Activated CD8-positive, alpha-beta memory T cell treated with anti-CD3 and anti-CD28 coated beads, Interleukin-2, amount 50 U/mL, for 24 hours (primary cell): Measurements from ENCODE around the gene R3HDM1.
A peak's percentile ranks its signal among the peaks of the same experiment; 100 is the strongest.
"Not testable (repeated sequence)": the region's sequence is repeated elsewhere in the genome, so short reads cannot be mapped to it uniquely, and the experiment has no call there.

Experiments
- DNase-seq: peaks from one replicate; pipeline ENCODE4 v3.0.0-alpha.2; 2020; ENCODE audit errors: extremely low read depth

R3HDM1 gene

DNA sequence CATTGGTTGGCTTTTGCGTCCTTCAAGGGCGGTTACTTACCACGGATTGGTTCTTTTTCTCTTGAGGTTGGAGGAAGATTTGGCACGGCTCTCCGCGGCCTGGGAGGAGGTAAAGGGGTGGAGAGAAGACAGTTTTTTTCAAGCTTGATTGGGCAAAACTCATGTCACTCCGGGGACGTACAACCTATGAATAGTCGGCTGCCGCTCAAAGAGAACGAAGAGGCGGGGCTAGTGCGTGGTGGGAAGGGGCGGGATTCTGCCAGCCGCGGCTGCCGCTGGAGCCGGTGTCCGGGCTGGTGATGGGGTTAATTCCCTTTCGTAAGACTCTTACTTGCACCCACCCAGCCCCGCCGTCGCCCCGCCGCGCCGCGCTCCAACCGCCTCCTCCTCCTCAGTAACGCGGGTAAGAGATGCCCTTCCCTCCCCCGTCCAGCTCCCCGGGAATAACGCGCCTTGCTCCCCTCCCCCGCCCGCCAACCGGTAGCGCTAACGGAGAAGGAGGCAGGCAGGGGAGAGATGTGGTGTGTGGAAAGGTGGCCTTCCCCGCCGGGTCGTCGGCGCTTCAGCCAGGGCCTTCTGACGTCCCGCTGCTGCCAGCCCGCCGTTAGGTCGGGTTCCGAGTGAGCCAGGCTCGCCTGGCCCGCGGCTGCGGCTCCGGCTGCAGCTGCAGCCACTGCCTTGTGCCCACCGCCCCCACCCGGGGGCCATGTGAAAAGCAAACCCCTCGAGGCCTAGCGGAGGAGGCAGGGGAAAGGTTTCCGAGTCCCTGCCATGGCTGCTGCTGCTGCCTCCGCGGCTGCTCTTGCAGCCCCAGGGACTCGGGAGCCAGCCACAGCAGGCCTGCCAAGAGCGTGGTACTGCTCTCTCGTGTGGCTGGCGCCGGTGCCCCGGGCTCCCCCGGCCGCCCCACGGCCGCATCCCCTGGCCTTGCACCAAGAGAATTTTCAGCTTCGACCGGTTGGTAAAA, at the start of gene R3HDM1:
Gene R3HDM1 (plus strand): TSS at position 254 of the 967 bp plus-strand sequence. CDS start 73,362 bp downstream, outside the sequence.
- peak; percentile 93 for DNase-seq

DNA sequence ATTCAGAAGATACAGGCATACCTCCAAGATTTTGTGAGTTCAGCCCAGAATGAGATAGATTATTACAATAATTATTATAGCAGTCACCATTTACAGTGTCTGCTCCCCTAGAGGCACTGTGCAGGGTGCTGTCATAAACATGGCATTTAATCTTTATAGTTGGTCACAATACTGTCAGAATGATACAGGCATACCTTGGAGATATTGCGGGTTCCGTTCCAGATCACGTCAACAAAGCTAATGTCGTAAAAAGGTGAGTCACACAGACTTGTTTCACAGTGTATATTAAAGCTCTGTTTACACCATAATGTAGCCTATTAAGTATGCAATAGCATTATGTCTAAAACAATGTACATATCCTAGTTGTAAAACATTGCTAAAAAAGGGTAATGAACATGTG, 45.8 kb upstream of the R3HDM1 start:
- DNase-seq: no peak

DNA sequence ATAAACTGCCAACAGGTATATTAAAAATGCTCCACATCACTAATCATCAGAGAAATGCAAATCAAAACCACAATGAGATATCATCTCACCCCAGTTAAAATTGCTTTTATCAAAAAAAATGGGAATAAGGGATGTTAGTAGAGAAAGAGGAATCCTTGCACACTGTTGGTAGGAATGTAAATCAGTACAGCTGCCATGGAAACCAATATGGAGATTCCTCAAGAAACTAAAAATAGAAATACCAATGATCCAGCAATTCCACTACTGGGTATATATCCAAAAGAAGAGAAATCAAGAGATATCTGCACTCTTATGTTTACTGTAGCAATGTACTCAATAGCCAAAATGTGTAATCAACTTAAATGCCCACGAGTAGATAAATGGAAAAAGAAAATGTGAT, 40.9 kb upstream of the R3HDM1 start:
- DNase-seq: no peak

DNA sequence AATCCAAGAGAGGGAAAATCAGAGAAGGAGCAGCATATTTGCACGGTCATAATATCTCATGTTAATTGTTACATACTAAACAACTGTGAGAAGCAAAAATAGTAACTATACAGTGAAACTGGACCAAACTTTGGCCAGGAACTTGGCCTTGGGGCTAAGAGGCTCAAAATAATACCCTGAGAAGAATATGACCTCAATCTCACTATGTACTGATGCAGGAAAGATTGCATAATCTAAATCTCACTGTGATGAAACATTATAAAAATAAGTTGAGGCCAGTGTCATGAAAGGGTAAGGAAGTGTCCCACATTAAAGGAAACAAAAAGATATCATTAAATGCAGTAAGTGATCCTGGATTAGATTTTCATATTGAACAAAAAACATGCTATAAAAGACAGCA, 36.8 kb upstream of the R3HDM1 start:
- DNase-seq: no peak

DNA sequence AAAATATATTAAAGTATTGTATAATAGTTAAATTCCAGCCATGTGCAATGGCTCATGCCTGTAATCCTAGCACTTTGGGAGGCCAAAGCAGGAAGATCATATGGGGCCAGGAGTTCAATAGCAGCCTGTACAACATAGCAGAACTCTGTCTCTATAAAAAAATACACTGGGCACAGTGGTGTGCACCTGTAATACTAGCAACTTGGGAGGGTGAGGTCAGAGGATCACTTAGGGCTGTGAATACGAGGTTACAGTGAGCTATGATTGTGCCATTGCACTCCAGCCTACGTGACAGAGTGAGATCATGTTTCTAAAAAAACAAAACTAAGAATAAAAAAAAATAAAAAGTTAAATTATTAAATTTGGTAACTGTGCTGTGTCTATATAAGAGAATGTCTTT, 36.4 kb upstream of the R3HDM1 start:
- no peak for DNase-seq

DNA sequence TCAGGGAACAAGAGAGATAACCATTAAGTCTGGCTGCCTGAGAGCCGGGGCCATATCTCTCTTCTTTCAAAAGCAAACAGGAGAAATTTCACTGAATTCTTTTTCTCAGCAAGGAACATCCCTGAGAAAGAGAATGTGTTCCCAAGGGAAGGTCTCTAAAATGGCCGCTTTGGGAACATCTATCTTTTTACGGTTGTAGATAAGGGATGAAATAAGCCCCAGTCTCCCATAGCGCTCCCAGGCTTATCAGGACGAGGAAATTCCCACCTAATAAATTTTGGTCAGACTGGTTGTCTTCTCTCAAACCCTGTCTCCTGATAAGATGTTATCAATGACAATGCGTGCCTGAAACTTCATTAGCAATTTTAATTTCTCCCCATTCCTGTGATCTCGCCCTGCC, 32.7 kb upstream of the R3HDM1 start:
- not testable (repeated sequence) for DNase-seq

DNA sequence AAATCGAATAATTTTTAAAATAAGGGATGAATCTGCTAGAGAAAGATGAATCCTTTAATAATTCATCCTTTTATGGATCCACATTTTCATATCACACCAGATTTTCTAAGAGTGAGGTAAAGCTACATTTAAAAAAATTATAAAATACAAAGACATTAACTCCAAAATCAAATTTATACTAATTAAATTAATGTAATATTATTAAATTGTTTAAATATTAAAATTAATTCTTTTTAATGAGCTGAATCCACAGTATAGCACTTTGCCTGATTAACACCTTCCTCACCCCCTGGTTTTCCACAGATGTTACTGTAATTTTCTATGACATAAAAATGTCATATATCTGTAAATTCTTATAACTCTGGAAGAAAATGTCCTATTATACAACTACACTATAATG, 26.5 kb upstream of the R3HDM1 start:
- DNase-seq: no peak

DNA sequence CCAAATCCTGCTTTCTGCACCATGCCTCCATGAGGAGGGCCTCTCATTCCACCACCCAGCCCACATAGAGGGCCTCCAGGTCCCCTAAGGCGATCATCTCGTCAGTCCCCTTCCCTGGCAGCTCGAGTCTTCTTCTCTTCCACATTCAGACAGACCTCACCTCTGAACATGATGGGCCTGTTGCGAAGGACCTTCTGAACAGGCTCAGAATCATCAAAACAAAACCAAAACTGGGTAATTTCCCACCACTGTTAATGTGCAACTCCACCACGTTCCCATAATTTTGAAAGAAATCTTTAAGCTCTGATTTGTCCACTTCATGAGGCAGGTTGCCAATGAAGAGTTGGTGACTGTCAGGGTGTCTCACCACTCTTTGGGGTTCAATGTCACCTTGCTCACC, 20.7 kb upstream of the R3HDM1 start:
- DNase-seq: no peak

DNA sequence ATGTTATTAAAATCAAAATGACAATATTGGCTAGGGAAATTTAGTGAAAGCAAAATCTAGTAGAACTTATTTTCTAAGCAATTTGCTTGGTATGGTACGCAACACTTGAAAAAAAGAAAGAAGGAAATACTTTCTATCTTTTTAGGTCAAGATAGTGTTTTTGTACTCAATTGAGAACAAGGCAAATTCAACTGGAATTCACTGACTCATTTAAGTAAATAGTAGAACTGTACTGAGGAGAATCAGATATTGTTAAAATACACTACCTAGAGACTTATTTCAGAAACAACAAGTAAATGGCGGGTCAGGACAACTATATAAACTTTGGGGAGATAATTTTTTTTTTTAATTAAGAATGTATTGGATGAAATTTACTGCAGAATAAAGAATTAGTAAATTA, 19.2 kb upstream of the R3HDM1 start:
- DNase-seq: no peak

DNA sequence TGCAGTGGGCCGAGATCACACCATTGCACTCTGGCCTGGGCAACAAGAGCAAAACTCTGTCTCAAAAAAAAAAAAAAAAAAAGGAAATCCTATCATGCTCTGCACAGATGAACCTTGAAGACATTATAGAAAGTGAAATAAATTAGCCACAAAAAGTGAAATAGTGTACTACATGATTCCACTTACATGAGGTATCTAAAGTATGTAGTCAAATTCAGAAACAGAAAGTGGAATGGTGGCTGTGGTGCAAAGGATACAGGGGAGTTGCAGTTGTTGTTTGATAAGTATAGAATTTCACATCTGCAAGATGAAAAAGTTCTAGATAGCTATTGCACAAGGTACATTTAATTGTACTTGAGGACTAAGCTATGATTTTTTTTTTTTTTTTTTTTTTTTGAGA, 5.5 kb upstream of the R3HDM1 start:
- no peak for DNase-seq

DNA sequence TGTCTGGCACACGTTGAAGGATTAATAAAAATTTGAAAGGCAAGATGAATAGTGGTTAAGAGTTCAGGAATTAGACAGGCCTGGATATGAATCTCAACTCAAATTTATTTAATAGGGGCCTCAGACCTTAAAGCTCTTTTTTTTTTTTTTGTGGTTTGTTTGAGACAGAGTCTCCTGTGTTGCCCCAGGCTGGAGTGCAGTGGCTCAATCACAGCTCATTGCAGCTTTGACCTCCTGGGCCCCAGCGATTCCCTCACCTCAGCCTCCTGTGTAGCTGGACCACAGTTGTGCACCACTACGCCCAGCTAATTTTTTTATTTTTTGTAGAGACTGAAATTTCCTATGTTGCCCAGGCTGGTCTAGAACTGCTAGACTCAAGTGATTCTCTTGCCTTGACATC, 3.3 kb upstream of the R3HDM1 start:
- no peak for DNase-seq

DNA sequence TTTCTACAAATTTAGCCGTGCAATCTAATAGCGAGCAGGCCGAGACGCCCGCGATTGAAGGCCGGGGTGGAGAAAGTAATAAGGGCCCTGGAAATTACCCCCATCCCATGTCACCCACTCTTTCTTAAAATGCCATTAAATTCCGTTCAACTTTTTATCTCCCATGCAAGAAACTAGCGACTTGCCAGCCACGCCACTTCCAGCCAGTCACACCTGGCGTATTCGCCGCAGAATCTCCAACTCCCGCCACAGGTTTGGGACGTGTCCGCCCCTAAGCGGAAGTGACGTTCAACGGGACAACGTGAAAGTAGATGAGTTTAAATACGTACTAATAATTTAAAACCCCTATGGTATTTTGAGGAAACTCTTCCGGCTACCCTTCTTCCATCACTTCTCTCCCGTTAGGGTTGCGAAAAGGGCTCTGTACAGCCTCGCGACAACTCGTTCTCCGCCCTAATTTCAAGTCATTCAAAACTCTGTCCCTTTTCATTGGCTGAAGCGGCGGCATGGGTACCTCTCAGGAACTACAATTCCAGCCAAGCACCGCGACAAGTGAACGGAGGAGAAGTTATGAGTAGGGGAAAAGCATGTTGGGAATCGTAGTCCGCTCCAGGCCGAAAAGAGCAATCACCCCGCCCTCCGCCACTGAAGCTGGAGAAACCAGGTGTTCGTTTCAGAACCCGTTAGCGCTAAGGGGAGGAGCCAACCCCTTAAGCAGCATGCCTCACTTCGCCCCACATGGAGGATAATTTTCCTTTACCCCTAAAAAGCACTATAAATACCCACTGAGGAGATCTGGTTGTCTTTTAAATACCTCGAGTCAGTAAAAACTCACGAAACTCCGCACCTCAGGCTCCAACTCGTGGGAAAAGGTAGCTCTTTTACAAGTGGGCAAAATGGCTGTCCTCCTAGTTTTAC, 712 bp upstream of the R3HDM1 start, which contains the start of gene ZRANB3:
Gene ZRANB3 (minus strand): TSS at position 906 of the 918 bp plus-strand sequence.
- peak; percentile 91 for DNase-seq

DNA sequence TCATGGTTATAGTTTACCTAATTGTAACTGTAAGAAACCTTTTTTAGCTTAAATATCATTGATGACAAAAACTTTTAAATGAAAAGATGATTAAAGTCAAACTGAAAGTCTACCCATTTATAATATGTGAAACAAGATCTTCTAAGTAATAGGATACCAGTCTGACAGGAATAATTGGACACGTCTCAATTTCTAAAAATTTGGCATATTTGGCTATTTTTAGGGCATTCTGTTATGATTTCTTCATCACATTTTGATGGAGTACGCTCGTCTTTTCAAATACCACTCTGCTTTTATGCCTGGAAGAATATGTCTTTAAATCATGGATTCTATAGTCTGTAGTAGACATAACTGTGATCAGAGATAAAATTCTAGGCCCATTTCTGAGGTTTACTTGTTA, 1.3 kb downstream of the R3HDM1 start:
- DNase-seq: no peak

DNA sequence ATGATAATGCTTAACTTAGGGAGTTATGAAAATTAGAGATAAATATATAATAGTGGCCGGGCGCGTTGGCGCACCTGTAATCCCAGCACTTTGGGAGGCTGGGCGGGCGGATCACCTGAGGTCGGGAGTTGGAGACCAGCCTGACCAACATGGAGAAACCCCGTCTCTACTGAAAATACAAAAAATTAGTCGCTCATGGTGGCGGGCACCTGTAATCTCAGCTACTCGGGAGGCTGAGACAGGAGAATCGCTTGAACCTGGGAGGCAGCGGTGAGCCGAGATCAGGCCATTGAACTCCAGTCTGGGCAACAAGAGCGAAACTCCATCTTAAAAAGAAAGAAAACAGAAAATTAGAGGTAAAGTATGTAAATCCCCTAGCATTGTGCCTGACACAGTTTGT, 2.3 kb downstream of the R3HDM1 start:
- not testable (repeated sequence) for DNase-seq

DNA sequence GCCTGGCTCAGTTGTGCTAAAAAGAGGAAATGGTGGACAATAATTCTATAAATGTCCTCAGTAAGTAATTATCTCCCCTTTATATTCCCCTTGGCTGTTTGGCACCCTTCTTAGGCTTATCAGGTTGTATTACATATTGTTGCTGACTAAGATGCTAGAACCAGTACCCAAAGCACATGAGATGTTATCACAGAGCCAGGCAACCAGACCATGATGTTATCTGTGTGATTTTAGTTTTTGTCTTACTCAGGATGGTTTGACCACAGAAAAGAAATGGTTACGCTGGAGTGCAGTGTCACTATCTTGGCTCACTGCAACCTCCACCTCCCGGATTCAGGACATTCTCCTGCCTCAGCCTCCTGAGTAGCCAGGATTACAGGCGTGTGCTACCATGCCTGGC, 15.2 kb downstream of the R3HDM1 start:
- no peak for DNase-seq

DNA sequence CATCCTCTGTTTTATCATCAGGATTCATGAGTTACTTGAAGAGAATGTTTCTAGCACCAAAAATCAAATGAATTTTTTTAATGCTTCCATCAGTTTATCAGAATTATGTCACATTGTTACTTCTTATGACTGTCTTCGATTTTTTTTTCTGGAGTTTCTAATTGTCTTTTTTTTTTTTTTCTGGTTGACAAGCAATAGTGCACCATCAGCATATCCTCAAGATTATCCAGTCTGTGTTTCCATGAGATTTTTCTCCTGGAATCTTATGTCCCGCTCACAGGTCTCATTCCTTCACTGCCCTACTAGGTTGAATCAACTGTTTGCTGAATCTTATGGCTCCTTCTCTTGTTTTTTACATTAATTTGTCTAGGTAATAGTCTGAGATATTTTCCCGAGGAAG, 16.0 kb downstream of the R3HDM1 start:
- DNase-seq: no peak

DNA sequence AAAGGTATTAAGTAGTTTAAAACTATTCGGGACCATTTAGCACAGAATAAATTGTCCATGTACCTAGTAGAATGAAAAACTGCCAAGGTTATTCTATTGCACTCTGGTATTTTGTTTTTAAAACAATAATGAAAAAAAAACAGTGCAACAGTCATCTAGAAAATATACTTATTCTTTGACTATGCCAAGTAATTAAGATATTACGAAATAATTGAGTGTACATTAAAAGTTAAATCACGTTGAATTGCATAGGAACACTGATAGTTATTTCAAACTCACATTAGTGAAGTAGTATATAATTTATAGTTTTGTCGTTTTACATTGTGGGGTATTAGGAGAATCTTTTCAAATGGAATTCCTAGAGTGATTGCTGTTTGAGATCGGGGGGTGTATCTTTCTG, 20.1 kb downstream of the R3HDM1 start:
- no peak for DNase-seq

DNA sequence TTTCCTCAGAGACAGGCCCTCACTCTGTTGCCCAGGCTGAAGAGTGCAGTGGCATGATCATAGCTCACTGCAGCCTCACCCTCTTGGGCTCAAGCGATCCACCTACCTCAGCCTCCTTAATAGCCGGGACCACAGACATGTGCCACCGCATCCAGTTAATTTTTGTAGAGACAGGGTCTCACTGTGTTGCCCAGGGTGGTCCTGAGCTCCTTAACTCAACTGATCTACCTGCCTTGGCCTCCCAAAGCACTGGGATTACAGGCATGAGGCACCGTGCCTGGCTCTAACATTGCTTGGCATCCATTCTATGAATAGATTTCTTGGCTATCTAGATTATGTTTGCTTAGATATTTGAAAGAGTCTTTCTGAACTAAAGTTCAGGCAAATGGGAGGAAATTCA, 21.6 kb downstream of the R3HDM1 start:
- no peak for DNase-seq

DNA sequence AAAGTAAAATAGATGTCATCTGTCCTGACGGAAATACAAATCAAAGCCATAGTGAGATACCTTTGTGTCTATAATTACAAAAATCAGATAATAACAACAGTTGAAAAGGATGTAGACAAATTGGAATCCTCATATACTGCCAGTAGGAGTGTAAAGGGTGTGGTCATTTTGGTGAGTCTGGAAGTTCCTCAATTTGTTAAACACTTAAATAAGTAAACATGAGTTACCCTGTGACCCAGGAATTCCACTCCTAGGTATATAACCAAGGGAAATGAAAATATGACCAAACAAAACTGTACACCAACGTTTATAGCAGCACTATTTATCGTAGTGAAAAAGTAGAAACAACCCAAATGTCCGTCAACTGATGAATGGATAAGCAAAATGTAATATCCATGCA, 24.0 kb downstream of the R3HDM1 start:
- no peak for DNase-seq

DNA sequence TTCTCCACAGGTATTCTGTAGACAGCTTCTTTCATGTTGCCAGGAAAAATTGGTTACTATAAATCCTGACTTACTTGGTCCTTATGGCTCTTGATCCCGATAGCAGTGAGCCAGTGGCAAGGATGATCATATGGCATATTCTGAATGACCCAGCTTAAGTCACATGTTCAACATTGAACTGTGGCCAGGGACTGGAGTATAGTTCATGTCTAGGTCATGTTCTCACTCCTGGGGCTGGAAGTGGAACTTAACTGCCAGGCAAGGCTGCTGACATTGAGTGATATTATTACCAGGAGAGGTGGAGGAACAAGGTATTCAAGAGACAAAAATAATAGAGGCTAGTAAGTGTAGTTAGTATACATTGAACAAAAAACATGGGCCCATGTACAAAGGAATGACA, 26.2 kb downstream of the R3HDM1 start:
- no peak for DNase-seq

DNA sequence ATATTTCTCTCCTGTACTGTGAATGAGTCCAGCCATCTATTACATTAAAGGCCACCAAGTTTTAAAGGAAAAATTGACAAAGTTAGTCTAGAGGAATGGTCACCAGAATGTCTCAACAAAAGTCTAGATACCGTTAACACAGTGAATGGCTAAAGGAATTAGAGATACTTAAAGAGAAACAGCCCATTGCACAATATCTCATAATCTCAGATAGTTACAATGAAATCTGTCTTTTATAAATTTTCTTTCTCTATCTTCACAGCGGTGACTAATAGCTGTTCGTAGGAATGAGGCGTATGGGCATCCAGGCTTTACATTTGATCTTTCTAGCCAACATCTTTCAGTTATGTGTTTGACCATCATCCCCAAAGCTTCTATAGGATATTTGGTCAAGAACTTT, 30.6 kb downstream of the R3HDM1 start:
- no peak for DNase-seq

DNA sequence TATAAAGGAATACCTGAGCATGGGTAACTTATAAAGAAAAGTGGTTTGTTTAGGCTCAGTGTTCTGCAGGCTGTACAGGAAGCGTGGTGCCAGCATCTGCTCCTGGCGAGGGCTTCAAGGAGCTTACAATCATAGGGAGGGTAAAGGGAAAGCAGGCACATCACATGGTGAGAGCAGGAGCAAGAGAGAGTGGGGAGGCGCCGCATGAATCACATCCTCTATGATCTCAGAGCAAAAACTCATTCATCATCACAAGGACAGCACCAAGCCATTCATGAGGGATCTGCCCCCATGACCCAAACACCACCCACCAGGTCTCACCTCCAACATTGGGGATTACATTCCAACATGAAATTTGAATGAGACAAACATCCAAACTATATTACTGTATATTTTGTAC, 32.5 kb downstream of the R3HDM1 start:
- no peak for DNase-seq

DNA sequence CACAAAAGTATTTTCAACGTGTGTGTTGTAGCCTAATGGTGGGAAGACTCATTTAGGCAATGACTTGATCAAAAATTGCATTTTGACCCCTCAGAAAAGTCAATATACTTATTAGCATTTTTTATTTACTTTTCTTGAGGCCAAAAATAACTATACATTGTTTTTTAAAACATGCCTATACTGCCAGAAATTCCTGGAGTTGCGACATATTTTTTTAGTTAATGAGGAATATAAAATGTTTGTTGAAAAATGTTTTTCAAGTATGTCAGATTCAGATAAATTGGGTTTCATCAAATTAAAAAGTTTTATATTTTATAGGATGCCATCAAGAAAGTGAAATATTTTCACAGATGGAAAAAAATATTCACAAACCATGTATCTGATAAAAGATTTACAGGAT, 39.6 kb downstream of the R3HDM1 start:
- no peak for DNase-seq
